Measurements from ENCODE around the gene MED13L.

The MED13L gene

GRCh38 chr12:116187151-116187511 is 90.4 kb downstream of the MED13L start:
- Histone ChIP-seq H3K9me3 (ENCODE audit: control insufficient read depth in 1 of 2, low read length in 2 of 2) (no peaks in the 10 kb centered on the region), H3K4me3 (ENCODE audit: low read depth in 1 of 2, low read length in 2 of 2) (no peak overlapping the region), H3K36me3 (ENCODE audit: control insufficient read depth in 1 of 2, insufficient read depth in 2 of 2, low read length in 2 of 2) (no peaks in the 10 kb centered on the region), H3K27me3 (ENCODE audit: control insufficient read depth in 1 of 2, insufficient read depth in 2 of 2, low read length in 2 of 2) (no peaks in the 10 kb centered on the region), H3K27ac (ENCODE audit: low read depth, low read length) (no peak overlapping the region), H3K4me1 (ENCODE audit: control insufficient read depth in 1 of 2, insufficient read depth in 2 of 2, low read length in 2 of 2) (peaks cover 8 to 28% of the 10 kb centered on the region in 2 donors), H3K9ac (ENCODE audit: low read depth in 1 of 2, low read length in 2 of 2) (no peak overlapping the region)

GRCh38 chr12:116186482-116187150 is 90.9 kb downstream of the MED13L start:
- Histone ChIP-seq H3K27ac (ENCODE audit: low read depth, low read length) (no peak overlapping the region), H3K9me3 (ENCODE audit: control insufficient read depth in 1 of 2, low read length in 2 of 2) (no peaks in the 10 kb centered on the region), H3K27me3 (ENCODE audit: control insufficient read depth in 1 of 2, insufficient read depth in 2 of 2, low read length in 2 of 2) (no peaks in the 10 kb centered on the region), H3K36me3 (ENCODE audit: control insufficient read depth in 1 of 2, insufficient read depth in 2 of 2, low read length in 2 of 2) (no peaks in the 10 kb centered on the region), H3K4me1 (ENCODE audit: control insufficient read depth in 1 of 2, insufficient read depth in 2 of 2, low read length in 2 of 2) (peaks cover 8 to 31% of the 10 kb centered on the region in 2 donors), H3K9ac (ENCODE audit: low read depth in 1 of 2, low read length in 2 of 2) (no peak overlapping the region), H3K4me3 (ENCODE audit: low read depth in 1 of 2, low read length in 2 of 2) (no peak overlapping the region)

- Histone ChIP-seq H3K9ac (ENCODE audit: low read depth in 1 of 2, low read length in 2 of 2) (no peak overlapping the region), H3K4me3 (ENCODE audit: low read depth in 1 of 2, low read length in 2 of 2) (no peak overlapping the region), H3K36me3 (ENCODE audit: control insufficient read depth in 1 of 2, insufficient read depth in 2 of 2, low read length in 2 of 2) (no peaks in the 10 kb centered on the region), H3K27ac (ENCODE audit: low read depth, low read length) (no peak overlapping the region), H3K4me1 (ENCODE audit: control insufficient read depth in 1 of 2, insufficient read depth in 2 of 2, low read length in 2 of 2) (peaks cover 8 to 31% of the 10 kb centered on the region in 2 donors), H3K9me3 (ENCODE audit: control insufficient read depth in 1 of 2, low read length in 2 of 2) (no peaks in the 10 kb centered on the region), H3K27me3 (ENCODE audit: control insufficient read depth in 1 of 2, insufficient read depth in 2 of 2, low read length in 2 of 2) (no peaks in the 10 kb centered on the region)
Observed at GRCh38 chr12:116184763-116185162, 92.7 kb downstream of the MED13L start.

- peaks cover 8 to 31% of the 10 kb centered on the region in 2 donors for H3K4me1 ChIP-seq (ENCODE audit: control insufficient read depth in 1 of 2, insufficient read depth in 2 of 2, low read length in 2 of 2)
- no peaks in the 10 kb centered on the region for H3K27me3 ChIP-seq (ENCODE audit: control insufficient read depth in 1 of 2, insufficient read depth in 2 of 2, low read length in 2 of 2)
- H3K4me3 ChIP-seq (ENCODE audit: low read depth in 1 of 2, low read length in 2 of 2), result no peak overlapping the region
- H3K9ac ChIP-seq (ENCODE audit: low read depth in 1 of 2, low read length in 2 of 2), result no peak overlapping the region
- no peak overlapping the region for H3K27ac ChIP-seq (ENCODE audit: low read depth, low read length)
- H3K9me3 ChIP-seq (ENCODE audit: control insufficient read depth in 1 of 2, low read length in 2 of 2), result no peaks in the 10 kb centered on the region
- no peaks in the 10 kb centered on the region for H3K36me3 ChIP-seq (ENCODE audit: control insufficient read depth in 1 of 2, insufficient read depth in 2 of 2, low read length in 2 of 2)
Observed at GRCh38 chr12:116183741-116184141, 93.8 kb downstream of the MED13L start.

- H3K4me3 ChIP-seq (ENCODE audit: low read depth in 1 of 2, low read length in 2 of 2), result no peak overlapping the region
- no peaks in the 10 kb centered on the region for H3K27me3 ChIP-seq (ENCODE audit: control insufficient read depth in 1 of 2, insufficient read depth in 2 of 2, low read length in 2 of 2)
- no peaks in the 10 kb centered on the region for H3K36me3 ChIP-seq (ENCODE audit: control insufficient read depth in 1 of 2, insufficient read depth in 2 of 2, low read length in 2 of 2)
- peaks cover 8 to 31% of the 10 kb centered on the region in 2 donors for H3K4me1 ChIP-seq (ENCODE audit: control insufficient read depth in 1 of 2, insufficient read depth in 2 of 2, low read length in 2 of 2)
- H3K9ac ChIP-seq (ENCODE audit: low read depth in 1 of 2, low read length in 2 of 2), result no peak overlapping the region
- no peaks in the 10 kb centered on the region for H3K9me3 ChIP-seq (ENCODE audit: control insufficient read depth in 1 of 2, low read length in 2 of 2)
- no peak overlapping the region for H3K27ac ChIP-seq (ENCODE audit: low read depth, low read length)
Observed at GRCh38 chr12:116182359-116183063, 95.0 kb downstream of the MED13L start.

- H3K4me3 ChIP-seq (ENCODE audit: low read depth in 1 of 2, low read length in 2 of 2), result no peak overlapping the region
- no peak overlapping the region for H3K9ac ChIP-seq (ENCODE audit: low read depth in 1 of 2, low read length in 2 of 2)
- H3K4me1 ChIP-seq (ENCODE audit: control insufficient read depth in 1 of 2, insufficient read depth in 2 of 2, low read length in 2 of 2), result peaks cover 0 to 17% of the 10 kb centered on the region in 2 donors
- H3K27ac ChIP-seq (ENCODE audit: low read depth, low read length), result no peak overlapping the region
- no peaks in the 10 kb centered on the region for H3K9me3 ChIP-seq (ENCODE audit: control insufficient read depth in 1 of 2, low read length in 2 of 2)
- H3K36me3 ChIP-seq (ENCODE audit: control insufficient read depth in 1 of 2, insufficient read depth in 2 of 2, low read length in 2 of 2), result no peaks in the 10 kb centered on the region
- no peaks in the 10 kb centered on the region for H3K27me3 ChIP-seq (ENCODE audit: control insufficient read depth in 1 of 2, insufficient read depth in 2 of 2, low read length in 2 of 2)
Observed at GRCh38 chr12:116180448-116180847, 97.0 kb downstream of the MED13L start.

GRCh38 chr12:116179384-116179783 is 98.1 kb downstream of the MED13L start:
- Histone ChIP-seq H3K9me3 (ENCODE audit: control insufficient read depth in 1 of 2, low read length in 2 of 2) (no peaks in the 10 kb centered on the region), H3K27ac (ENCODE audit: low read depth, low read length) (no peak overlapping the region), H3K4me3 (ENCODE audit: low read depth in 1 of 2, low read length in 2 of 2) (no peak overlapping the region), H3K9ac (ENCODE audit: low read depth in 1 of 2, low read length in 2 of 2) (no peak overlapping the region), H3K36me3 (ENCODE audit: control insufficient read depth in 1 of 2, insufficient read depth in 2 of 2, low read length in 2 of 2) (no peaks in the 10 kb centered on the region), H3K4me1 (ENCODE audit: control insufficient read depth in 1 of 2, insufficient read depth in 2 of 2, low read length in 2 of 2) (peaks cover 0 to 16% of the 10 kb centered on the region in 2 donors), H3K27me3 (ENCODE audit: control insufficient read depth in 1 of 2, insufficient read depth in 2 of 2, low read length in 2 of 2) (no peaks in the 10 kb centered on the region)

- no peaks in the 10 kb centered on the region for H3K36me3 ChIP-seq (ENCODE audit: control insufficient read depth in 1 of 2, insufficient read depth in 2 of 2, low read length in 2 of 2)
- H3K27me3 ChIP-seq (ENCODE audit: control insufficient read depth in 1 of 2, insufficient read depth in 2 of 2, low read length in 2 of 2), result no peaks in the 10 kb centered on the region
- no peak overlapping the region for H3K4me3 ChIP-seq (ENCODE audit: low read depth in 1 of 2, low read length in 2 of 2)
- H3K9me3 ChIP-seq (ENCODE audit: control insufficient read depth in 1 of 2, low read length in 2 of 2), result no peaks in the 10 kb centered on the region
- H3K9ac ChIP-seq (ENCODE audit: low read depth in 1 of 2, low read length in 2 of 2), result no peak overlapping the region
- peaks cover 0 to 9% of the 10 kb centered on the region in 2 donors for H3K4me1 ChIP-seq (ENCODE audit: control insufficient read depth in 1 of 2, insufficient read depth in 2 of 2, low read length in 2 of 2)
- no peak overlapping the region for H3K27ac ChIP-seq (ENCODE audit: low read depth, low read length)
Observed at GRCh38 chr12:116177017-116177416, 100.5 kb downstream of the MED13L start.

GRCh38 chr12:116174904-116175303 is 102.6 kb downstream of the MED13L start:
- Histone ChIP-seq H3K9ac (ENCODE audit: low read depth in 1 of 2, low read length in 2 of 2) (no peak overlapping the region), H3K36me3 (ENCODE audit: control insufficient read depth in 1 of 2, insufficient read depth in 2 of 2, low read length in 2 of 2) (no peaks in the 10 kb centered on the region), H3K27ac (ENCODE audit: low read depth, low read length) (no peak overlapping the region), H3K27me3 (ENCODE audit: control insufficient read depth in 1 of 2, insufficient read depth in 2 of 2, low read length in 2 of 2) (no peaks in the 10 kb centered on the region), H3K4me3 (ENCODE audit: low read depth in 1 of 2, low read length in 2 of 2) (no peak overlapping the region), H3K4me1 (ENCODE audit: control insufficient read depth in 1 of 2, insufficient read depth in 2 of 2, low read length in 2 of 2) (peaks cover 0 to 14% of the 10 kb centered on the region in 2 donors), H3K9me3 (ENCODE audit: control insufficient read depth in 1 of 2, low read length in 2 of 2) (no peaks in the 10 kb centered on the region)

GRCh38 chr12:116174006-116174405 is 103.5 kb downstream of the MED13L start:
- H3K9ac ChIP-seq (ENCODE audit: low read depth in 1 of 2, low read length in 2 of 2), result no peak overlapping the region
- H3K27ac ChIP-seq (ENCODE audit: low read depth, low read length), result no peak overlapping the region
- H3K36me3 ChIP-seq (ENCODE audit: control insufficient read depth in 1 of 2, insufficient read depth in 2 of 2, low read length in 2 of 2), result no peaks in the 10 kb centered on the region
- H3K27me3 ChIP-seq (ENCODE audit: control insufficient read depth in 1 of 2, insufficient read depth in 2 of 2, low read length in 2 of 2), result no peaks in the 10 kb centered on the region
- peaks cover 0 to 14% of the 10 kb centered on the region in 2 donors for H3K4me1 ChIP-seq (ENCODE audit: control insufficient read depth in 1 of 2, insufficient read depth in 2 of 2, low read length in 2 of 2)
- H3K9me3 ChIP-seq (ENCODE audit: control insufficient read depth in 1 of 2, low read length in 2 of 2), result no peaks in the 10 kb centered on the region
- no peak overlapping the region for H3K4me3 ChIP-seq (ENCODE audit: low read depth in 1 of 2, low read length in 2 of 2)
